ENCODE results near the gene INTS15.

GRCh38 chr7:6649241-6649961 is 59.6 kb downstream of the INTS15 start:
- no peak for TF ChIP-seq CTCF (optimal IDR thresholded peaks at IDR 0.05 in 1 of 3, IDR thresholded peaks at IDR 0.05 in 1 of 3, conservative IDR thresholded peaks at IDR 0.05 in 1 of 3; ENCODE audit: extremely low read depth in 1 of 3, insufficient read depth in 2 of 3, low read length in 3 of 3)
- no peak for TF ChIP-seq EZH2 (IDR thresholded peaks at IDR 0.05; ENCODE audit: low read length)
